ENCODE measurements around the gene LECT2.

Gene LECT2

GRCh38 chr5:135954899-135955298 is at the start of gene LECT2:
LECT2 (minus strand) TSS chr5:135954983; CDS start chr5:135954833, 150 bp downstream.
- Histone ChIP-seq H3K4me3 (ENCODE audit: low read depth, low read length) (no peak within 1 kb of the TSS), H3K36me3 (replicated peaks) (no peaks in the 10 kb centered on the region), H3K27me3 (replicated peaks) (no peaks in the 10 kb centered on the region), H3K27ac (no peak within 1 kb of the TSS)
- in situ Hi-C loops (cut with HindIII; ENCODE audit: low pct_ligation_motif_present, low sequenced_read_pairs): no loop called here
- no peak for DNase-seq
- TF ChIP-seq, protein P1, sequence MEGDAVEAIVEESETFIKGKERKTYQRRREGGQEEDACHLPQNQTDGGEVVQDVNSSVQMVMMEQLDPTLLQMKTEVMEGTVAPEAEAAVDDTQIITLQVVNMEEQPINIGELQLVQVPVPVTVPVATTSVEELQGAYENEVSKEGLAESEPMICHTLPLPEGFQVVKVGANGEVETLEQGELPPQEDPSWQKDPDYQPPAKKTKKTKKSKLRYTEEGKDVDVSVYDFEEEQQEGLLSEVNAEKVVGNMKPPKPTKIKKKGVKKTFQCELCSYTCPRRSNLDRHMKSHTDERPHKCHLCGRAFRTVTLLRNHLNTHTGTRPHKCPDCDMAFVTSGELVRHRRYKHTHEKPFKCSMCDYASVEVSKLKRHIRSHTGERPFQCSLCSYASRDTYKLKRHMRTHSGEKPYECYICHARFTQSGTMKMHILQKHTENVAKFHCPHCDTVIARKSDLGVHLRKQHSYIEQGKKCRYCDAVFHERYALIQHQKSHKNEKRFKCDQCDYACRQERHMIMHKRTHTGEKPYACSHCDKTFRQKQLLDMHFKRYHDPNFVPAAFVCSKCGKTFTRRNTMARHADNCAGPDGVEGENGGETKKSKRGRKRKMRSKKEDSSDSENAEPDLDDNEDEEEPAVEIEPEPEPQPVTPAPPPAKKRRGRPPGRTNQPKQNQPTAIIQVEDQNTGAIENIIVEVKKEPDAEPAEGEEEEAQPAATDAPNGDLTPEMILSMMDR (IDR thresholded peaks at IDR 0.05; ENCODE audit: low read depth, low read length, missing control alignments): no peak

DNA sequence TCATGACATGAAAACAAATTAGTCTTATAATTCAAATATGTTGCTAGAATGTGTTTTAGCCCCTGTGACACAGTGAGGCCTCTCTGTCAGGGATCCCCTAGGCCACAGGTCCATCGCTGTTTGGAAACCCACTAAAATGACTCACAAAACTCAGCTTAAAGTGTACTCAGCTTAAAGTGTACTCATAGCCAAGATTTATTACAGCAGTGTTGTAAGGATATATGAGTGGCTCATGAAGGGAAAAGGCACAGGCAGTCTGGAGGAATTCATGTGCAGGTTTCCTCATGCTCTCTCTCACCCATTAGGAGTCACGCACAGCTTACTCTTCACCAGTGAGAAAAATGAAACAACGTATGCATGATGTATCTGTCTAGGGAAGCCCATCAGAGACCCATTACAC is 49.7 kb upstream of the LECT2 start:
- Histone ChIP-seq H3K4me3 (ENCODE audit: low read depth, low read length) (no peak overlapping the region), H3K27ac (no peak overlapping the region), H3K36me3 (replicated peaks) (no peaks in the 10 kb centered on the region), H3K27me3 (replicated peaks) (no peaks in the 10 kb centered on the region)
- in situ Hi-C loops (cut with HindIII; ENCODE audit: low pct_ligation_motif_present, low sequenced_read_pairs): no loop called here
- TF ChIP-seq, protein P1 (IDR thresholded peaks at IDR 0.05; ENCODE audit: low read depth, low read length, missing control alignments): no peak
- no peak for DNase-seq

GRCh38 chr5:136001466-136001981 is 46.7 kb upstream of the LECT2 start:
- TF ChIP-seq, protein P1 (IDR thresholded peaks at IDR 0.05; ENCODE audit: low read depth, low read length, missing control alignments): no peak
- no peaks in the 10 kb centered on the region for H3K27me3 ChIP-seq (replicated peaks)
- in situ Hi-C loops (cut with HindIII; ENCODE audit: low pct_ligation_motif_present, low sequenced_read_pairs): no loop called here
- no peaks in the 10 kb centered on the region for H3K36me3 ChIP-seq (replicated peaks)
- H3K27ac ChIP-seq: no peak overlapping the region
- no peak overlapping the region for H3K4me3 ChIP-seq (ENCODE audit: low read depth, low read length)
- no peak for DNase-seq

DNA sequence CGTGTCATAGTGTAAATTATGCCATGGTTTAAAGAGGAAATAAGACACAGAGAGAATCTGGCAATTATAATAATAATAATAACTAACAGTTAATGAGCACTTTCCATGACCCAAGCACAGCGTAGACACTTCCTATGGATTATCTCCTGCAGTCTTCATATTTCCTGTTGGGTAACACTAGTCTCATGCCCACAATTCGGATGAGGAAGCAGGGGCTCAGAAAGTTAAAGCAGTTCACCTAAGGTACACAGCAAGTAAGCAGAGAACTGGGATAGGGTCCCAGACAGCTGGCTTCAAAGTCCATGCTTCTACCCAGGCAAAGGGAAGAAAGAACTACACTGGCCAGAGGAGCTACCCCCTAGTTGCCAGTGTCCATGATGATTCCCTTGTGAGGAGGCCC is 46.1 kb upstream of the LECT2 start:
- H3K36me3 ChIP-seq (replicated peaks): no peaks in the 10 kb centered on the region
- TF ChIP-seq, protein P1 (IDR thresholded peaks at IDR 0.05; ENCODE audit: low read depth, low read length, missing control alignments): no peak
- no peak overlapping the region for H3K4me3 ChIP-seq (ENCODE audit: low read depth, low read length)
- no peak overlapping the region for H3K27ac ChIP-seq
- no peaks in the 10 kb centered on the region for H3K27me3 ChIP-seq (replicated peaks)
- in situ Hi-C loops (cut with HindIII; ENCODE audit: low pct_ligation_motif_present, low sequenced_read_pairs): no loop called here
- DNase-seq: no peak

DNA sequence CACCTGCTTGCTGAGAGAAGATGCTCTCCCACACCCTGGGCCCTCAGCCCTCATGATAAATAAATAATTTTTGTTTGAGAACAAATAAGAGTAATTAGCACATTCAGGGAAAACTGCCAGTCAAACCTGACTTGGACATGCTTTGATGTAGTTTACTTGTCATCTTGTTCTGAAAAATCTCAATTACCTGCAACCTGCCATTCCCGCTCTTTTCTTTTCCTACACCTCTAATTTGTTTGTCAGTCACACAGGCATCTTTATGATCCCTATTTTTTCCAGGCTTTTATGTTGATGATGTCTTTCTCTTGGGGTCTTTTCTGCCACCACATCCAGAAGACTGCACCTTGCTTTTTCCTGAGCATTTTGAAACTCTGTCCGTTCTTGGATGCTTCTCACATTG is 45.4 kb upstream of the LECT2 start:
- no peak overlapping the region for H3K27ac ChIP-seq
- TF ChIP-seq, protein P1 (IDR thresholded peaks at IDR 0.05; ENCODE audit: low read depth, low read length, missing control alignments): no peak
- DNase-seq: no peak
- in situ Hi-C loops (cut with HindIII; ENCODE audit: low pct_ligation_motif_present, low sequenced_read_pairs): no loop called here
- H3K36me3 ChIP-seq (replicated peaks): no peaks in the 10 kb centered on the region
- H3K27me3 ChIP-seq (replicated peaks): no peaks in the 10 kb centered on the region
- H3K4me3 ChIP-seq (ENCODE audit: low read depth, low read length): no peak overlapping the region

Data from brain microvascular endothelial cell (primary cell).